Stimulated activated CD8-positive, alpha-beta memory T cell treated with anti-CD3 and anti-CD28 coated beads, Interleukin-15, amount 100 ng/mL, for 4 hours (primary cell): ENCODE data around the gene PIEZO1.
"Not testable (repeated sequence)": the region's sequence is repeated elsewhere in the genome, so short reads cannot be mapped to it uniquely, and the experiment has no call there.

Experiments
- DNase-seq, 2 donors: peaks; one replicate each; pipeline ENCODE4 v3.0.0-alpha.2; 2020; ENCODE audit warnings: low read depth in 2 of 2

PIEZO1 gene

DNA sequence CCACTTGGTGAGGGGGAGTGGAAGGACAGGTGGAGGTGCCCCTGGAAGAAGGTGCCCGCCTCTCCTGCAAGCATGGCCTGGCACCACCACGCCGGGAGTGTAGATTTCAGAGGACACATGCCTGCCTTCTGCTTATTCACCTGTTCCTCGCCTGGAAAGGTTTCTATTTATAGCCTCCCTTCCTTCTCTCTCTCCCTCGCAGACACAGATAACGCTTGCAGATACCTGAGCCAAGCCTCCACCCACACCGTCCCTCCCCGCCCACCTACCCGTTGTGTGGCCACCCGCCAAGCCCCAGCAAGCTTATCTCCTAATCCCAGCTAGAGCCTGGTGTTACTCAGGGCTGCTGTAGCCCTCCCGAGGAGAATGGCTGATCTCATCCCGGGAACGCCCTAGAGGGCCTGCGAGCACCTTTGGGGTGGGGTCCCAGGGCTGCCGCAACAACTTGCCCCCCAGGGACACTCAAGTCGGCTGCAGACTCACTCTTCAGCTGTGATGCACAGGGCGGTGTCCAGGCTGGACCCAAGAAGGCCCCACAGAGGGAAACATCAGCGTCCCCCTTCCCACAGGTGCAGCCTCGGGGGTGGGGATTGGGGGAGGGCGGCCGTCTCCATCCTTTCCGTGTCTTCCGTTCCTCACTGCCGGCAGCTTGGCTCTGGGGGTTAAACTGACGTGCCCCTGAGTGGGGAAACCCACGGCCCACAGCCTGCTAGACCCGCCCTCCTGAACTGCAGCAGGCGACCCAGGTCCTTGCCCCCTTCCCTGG is 96.8 kb downstream of the PIEZO1 start:
- DNase-seq, result no peak

DNA sequence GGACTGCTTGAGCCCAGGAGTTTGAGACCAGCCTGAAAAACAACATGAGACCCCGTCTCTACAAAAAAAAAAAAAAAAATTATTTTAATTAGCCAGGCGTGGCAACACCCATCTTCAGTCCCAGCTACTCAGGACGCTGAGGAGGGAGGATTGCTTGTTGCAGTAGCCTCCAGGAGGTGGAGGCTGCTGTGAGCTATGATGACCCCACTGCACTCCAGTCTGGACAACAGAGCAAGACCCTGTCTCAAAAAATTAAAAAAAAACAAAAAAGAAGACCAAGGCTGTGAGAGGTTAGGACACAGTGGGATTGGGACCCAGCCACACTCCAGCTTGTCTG is 97.4 kb downstream of the PIEZO1 start:
- DNase-seq, result no peak

DNA sequence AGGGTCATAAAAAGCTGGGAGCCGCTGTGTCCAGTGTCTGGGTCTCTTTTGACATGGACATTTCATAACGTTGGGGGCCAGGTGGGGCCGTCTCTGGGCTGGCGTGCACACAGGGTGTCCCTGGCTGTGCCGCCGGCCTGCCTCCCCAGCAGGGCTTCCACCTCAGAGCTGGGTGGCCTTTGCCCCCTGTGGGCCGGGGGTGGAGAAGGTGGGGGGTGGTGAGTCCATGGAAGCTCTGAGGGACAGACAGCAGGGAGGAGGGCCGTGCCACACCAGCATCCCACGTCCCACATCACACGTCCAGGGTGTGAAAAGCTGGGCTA is 97.8 kb downstream of the PIEZO1 start:
- DNase-seq, result no peak

DNA sequence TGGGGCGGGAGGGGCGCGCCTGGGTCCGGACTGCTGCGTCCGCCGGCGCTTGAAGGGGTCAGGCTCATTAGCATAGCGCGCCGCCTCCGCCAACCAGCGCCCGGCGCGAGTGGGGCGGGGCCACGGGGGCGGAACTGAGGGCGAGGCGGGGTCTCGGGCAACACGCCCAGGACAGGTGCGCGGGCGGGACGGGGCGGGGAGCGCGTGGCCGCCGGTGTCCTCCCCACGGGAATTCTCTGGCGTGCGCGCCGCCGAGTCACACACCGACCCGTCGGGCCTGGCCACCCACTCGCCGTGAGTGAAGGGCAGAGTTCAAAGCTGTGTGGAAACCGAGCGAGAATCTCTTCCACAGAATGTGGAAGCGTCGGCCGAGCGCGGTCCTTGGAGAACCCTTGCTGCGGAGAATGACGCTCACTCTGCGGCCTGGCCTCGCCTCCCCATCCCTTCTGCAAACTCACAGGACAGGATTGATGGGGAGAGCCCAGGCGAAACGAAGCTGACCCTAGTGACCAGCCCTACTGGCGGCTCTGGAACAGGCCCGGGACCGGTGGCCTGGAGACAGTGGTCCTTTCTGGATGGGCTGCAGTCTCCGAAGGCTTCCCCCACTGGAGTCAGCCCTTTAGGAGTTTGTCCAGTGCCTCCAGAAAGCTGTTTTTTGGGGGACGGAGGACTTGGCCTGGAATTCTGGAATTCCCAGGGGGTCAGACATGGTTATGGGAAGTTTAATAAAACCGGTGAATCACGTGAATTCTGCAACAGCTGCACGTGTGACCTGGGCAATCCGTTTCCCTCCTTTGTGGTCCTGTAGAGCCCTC is 98.4 kb downstream of the PIEZO1 start, which contains the start of gene SNAI3:
Gene SNAI3, minus strand, starts transcription at position 69 of the 815 bp plus-strand sequence. CDS start 101 bp downstream, outside the sequence.
- peak; percentile 70 to 77 for DNase-seq

DNA sequence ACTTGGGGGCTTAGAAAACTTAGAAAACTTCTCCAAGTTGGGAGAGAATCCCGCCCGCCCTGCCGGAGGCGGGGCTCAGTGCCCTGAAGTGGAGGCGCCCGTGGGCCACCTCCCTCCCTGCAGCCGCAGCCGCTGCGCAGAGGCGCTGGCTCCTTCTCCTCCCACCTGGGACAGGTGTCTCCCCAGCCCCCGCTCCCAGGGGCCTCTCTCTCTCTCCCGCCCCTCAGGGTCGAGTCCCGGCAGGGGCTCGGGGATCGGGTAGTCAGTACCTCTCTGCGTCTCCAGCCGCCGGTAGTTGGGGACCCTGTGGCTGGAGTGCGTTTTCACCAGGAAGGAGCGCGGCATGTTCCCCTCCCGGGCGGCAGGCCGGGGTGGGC is 99.0 kb downstream of the PIEZO1 start:
- no peak for DNase-seq

DNA sequence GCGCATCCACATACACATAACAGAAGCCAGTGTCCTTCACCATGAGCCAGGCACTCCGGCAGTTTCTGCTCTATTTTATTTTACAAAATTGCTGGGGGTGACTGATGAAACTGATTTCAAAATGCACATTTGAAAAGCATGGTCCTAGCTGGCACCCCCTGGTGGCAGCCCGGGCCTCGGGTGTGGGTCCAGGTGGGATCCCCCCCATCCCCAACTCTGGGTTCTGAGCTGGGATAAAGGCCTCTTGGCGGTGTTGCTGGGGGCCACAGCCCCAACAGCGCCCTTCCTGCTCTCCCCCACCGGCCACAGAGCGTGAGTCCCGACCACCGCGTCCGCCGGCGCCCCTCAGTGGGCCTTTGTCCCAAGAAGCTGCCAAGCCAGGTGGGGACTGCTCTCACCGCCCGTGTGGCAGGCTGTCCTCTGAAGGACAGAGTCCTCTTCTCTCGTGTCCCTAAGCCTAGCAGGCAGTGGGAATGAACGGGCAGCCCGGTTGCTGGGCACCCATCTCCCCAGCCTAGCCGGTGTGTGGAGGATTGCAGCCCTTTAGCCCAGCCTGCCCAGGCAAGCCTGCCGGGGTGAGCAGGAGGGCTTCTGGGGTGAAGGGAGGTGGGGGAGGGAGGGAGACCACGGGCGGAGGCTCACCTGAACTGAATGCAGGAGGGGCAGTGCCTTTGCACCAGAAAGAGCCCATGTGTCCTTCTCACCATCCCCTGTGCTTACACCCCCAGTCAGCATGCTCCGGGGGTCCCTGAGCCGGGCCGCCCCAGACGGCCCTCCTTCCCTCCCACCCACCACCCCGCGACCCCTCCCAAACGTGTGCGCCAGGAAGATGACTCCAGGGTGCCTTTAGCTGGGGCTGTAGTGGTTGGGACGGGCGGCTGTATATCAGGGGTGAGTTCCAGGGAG is 99.6 kb downstream of the PIEZO1 start:
- peak in 1 of 2 donors; percentile 49 for DNase-seq

DNA sequence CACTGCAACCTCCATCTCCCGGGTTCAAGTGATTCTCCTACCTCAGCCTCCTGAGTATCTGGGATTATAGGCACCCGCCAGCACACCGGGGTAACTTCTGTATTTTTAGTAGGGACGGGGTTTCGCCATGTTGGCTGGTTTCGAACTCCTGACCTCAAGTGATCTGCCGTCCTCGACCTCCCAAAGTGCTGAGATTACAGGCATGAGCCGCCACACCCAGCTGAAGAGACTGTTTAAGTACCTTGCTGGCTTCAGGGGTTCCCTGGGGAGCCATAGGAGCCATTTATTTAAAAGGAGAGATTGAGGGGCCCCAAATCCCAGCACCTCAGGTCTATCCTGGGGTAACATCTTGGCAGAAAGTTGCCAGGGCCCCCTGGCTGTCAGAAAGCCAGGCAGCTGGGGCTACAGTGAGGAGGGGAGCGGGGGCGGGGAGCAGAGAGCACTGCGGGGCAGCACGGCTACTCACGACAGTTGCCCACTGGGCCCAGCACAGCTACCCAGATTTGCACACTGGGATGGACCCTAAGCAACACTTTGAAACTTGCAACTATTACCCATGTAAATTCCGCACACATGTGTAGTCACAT is 100.4 kb downstream of the PIEZO1 start:
- DNase-seq, result no peak

DNA sequence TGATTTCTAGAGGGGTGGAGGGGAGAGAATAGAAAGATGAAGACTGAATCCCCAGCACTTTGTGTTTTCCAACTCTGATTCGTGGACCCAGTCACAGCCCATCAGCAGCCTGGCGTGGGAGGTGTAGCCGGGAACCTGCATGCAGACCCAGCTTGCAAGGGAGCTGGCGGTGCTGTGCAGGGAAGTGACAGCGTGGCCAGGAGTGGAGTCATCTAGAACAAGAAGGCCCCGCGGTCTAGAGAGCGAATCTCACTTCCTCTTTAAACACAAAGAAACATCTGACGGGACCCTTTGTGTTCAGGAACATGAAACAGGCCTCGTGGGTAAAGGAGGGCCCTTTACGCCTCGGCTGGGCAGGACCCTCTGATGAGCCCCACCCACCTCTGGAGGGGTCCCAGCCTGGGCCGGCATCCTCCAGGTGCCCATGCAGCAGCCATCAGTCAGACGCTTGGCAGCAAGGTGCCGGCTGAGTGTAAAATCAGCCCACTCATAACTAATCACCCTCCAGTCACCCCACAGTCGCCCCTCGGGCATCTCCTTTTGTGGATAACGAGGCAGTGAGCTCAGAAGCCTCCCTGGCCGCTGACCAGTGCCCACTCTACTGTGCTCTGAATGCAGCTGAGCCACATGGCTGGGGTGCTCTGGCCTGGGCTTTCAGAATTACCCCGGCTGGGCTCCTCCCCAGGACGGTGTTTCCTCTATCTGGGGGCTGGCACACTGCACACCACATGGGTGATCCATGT is 103.1 kb downstream of the PIEZO1 start:
- no peak for DNase-seq

DNA sequence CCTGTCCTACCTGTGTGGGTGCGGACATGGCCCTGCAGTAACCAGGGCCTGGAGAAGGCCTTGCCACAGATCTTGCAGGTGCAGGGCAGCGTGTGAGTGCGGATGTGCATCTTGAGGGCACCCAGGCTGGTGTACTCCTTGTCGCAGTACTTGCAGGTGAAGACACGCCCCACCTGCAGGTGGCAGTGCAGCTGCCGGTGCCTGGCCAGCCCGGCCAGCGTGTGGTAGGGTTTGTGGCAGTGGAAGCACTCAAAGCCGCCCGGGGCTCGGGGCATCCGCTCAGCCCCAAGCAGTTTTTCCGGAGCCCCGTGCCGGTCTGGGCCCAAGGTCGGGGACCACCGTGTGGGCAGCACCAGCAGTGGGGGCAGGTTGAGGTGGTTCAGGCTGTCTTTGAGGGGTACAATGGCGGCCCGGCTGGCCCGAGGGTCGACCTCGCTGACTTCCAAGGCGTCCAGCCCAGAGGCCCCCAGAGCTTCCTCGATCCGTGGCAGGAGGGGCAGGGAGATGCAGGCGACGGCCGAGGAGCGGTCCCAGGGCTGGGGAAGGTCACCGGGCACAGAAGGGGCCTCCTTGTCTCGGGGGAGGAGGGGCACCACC is 103.8 kb downstream of the PIEZO1 start:
- no peak for DNase-seq

DNA sequence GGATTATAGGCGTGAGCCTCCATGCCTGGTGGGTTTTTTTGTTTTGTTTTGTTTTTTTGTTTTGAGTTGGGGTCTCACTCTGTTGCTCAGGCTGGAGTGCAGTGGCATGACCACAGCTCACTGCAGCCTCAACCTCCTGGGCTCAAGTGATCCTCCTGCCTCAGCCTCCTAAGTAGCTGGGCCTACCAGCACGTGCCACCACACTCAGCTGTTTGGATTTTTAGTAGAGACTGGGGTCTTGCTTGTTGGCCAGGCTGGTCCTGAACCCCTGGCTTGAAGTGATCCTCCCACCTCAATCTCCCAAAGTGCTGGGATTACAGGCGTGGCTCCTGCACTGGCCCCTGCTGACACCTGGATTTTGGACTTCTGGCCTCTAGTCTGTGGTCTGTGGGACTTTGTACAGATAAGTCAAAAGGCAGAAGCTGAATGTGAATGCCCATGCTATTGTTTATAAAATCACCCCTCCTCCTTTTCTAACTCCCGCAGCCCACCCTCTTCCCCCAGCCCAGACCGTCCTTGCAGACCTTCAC is 104.4 kb downstream of the PIEZO1 start:
- no peak for DNase-seq

DNA sequence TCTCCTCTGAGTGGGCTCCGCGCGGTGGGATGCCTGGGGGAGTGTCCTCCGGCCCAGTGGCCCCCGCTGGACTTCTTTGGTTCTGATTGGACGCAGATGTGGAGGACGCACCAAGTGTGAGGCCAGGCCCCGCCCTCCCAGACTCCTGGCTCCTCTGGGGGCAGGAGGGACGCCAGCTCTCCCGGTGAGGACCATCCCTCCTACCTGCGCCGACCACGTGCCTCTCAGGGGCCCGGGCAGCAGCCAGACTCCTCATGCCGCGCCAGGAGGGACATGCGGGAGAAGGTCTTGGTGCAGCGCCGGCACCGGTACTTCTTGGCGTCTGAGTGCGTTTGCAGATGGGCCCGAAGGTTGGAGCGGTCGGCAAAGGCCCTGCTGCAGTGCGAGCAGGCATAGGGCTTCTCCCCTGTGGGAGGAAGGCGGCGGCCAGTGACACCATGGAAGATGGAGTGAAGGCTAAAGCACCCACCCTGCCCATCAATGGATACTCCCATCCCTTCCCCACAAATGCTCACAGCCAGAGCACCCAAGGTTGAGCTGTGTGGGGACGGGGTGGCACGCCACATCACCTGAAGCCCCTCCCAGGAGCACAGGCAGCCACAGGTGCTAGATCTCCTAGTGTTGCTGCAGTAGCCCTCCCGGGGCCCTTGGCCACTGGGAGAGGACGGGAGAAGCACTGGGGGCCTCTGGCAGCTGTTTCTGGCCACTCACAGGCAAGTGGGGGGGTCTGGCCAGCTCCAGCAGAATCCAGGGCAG is 106.6 kb downstream of the PIEZO1 start:
- DNase-seq, result no peak

DNA sequence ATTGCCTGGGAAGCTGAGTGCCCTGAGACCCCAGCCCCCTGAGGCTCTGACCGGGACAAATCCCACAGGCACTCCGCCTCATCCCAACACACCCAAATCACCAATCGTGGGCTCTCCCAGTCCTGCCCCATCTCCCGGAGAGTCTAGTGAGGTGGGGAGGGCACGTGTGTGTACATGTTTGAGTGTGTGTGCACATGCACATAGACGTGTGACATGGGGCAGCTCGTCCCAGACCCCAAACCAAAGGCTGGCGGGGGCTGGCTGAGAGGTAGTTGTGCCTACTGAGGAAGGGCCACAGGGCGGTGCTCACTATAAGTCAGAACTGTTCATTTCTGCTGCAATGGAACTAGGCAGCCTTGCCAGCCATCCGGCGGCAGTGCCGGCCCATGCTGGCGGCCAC is 107.3 kb downstream of the PIEZO1 start:
- no peak for DNase-seq

DNA sequence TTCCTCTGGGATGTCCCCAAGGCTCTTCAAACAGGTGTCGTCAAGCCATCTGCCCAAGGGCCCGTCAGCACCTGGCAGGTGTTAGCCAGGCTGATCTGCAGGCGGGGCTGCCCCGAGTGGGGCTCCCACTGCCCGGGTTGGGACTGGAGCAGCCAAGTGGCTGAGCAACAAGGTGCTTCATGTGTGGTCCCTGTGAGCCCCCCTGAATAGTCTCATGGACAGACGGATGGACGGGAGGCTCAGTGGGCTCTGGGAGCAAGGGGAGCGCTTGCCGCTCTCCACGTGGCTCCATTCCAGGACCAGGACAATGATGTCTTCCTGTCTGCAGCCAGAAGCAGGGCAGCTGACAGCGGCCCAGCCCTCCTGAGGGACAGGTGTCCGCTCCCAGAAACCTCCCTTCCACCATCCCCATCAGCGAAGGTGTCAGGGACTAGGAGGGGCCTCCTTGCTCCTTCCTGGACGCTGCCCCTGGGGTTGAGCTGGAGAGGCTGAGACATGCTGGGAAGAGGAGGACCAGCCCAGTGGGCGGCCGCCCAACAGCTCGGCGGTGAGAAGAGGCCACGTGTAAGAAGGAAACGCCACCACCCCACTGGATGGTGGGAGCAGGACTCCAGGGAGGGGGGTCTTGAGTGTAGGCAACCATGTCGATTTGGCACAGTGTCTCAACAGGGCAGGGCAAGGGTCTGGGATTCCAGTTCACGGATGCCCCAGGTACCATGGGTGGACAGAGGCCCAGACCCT is 108.3 kb downstream of the PIEZO1 start:
- no peak for DNase-seq

DNA sequence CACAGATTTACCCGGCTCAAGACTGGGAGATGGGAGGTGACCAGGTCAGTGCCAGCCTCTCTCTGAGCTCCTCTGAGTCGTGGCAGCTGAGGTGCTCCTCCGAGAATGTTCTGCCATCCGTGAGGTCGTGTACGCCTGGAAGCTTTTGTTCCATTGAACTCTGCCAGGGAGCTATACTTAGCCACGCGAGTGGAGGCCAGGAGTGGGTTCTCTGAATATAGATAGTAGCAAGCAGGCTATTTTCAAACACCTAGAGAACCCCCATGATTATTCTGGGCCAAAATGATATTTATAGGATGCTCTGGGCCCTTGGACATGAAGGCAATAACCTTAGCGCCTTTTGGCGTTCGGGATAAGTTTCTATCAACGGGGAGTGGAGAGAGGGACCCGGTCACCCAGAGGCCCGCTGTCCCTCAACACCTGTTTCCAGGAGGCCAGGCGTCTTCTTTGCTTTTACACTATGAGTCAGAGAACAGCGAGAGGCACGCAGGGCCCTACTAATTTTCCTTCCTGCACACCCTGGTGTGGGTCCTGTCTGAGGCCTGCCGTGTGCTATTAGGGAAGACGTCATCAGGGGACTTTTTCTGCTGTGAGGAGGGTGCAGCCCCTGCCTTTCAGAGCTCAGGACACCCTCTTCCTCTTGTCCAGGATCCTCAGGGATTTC is 111.2 kb downstream of the PIEZO1 start:
- no peak for DNase-seq

DNA sequence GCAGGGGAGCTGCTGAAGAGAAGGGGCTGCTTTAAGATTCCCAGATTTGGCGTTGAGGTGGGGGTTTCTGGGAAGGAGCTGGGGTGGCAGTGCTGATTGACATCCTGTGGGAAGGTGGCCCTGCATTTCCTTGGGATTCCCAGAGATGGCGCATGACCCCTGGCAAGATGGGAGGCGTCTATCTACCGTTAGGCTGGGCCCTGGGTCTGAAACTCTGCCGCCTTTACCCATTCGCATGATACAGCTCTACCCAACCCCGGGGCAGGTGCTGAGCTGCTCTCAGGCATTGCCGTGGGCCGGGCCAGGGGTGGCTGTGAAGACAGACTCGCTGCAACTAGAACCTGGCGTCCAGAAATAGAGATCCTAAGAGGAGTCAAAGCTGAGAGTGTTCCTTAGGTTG is 112.2 kb downstream of the PIEZO1 start:
- DNase-seq, result no peak

DNA sequence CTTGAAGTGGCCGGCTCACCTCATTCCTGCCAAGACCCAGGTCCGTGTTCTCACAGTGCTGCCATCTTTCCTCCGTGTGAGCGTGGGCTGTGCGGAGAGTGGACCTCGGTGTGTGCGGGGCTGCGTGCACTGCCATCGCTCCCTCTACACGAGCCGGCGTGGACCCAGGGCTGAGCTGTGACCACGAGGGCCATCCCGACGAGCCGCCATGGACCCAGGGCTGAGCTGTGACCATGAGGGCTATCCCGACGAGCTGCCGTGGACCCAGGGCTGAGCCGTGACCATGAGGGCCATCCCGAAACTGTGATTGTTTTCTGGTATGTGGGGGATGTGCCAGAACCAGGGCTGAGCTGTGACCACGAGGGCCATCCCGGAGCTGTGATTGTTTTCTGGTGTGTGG is 113.2 kb downstream of the PIEZO1 start:
- no peak for DNase-seq

DNA sequence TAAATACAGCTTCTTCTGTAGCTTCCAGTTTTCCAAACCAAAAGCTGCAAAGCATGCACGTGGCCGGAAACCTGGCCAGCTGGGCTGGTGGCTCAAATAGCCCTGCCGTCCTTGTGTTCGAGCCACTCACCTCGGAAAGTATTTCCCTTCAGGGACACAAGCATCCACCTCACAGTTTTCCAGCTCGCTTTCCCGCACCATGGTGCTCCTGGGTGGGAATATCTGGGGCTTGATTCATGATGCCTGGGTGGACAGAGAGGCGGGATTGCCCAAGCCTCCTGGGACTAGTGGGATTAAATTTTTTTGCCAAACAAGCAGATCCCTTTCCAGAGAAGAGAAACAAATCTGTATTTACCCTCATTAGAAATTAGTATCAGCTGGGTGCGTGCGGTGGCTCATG is 115.0 kb downstream of the PIEZO1 start:
- no peak for DNase-seq

DNA sequence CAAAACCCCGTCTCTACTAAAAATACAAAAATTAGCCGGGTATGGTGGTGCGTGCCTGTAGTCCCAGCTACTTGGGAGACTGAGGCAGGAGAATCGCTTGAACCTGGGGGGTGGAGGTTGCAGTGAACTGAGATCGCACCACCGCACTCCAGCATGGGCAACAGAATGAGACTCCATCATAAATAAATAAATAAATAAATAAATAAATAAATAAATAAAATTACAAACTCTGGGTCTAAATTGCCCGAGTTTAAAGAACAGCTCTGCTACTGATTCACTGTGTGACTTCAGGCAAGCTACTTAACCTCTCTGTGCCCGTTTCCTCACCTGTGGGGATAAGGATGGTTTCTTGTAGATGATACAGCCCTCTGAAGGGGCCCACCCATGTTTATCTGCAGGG is 115.5 kb downstream of the PIEZO1 start:
- DNase-seq, result not testable (repeated sequence)

DNA sequence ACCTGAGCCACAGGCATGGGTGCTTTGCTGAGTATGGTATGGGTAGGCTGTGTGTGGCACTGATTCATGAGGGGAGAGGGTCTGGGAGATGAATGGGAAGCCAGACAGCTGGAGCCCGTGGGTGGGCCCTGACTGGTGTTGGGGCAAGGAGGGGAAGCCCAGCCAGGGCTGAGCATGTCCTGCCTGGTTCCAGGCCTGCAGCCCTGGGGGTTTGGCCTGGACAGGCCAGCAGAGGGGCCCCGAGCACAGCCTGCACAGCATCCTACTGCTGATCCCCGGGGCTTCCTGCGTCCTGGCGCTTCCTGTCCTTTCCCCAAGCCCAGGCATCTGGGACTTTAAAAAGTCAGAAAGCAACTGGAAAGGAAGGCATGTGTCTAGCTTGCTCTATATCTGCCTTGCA is 117.6 kb downstream of the PIEZO1 start:
- DNase-seq, result no peak
